DOHH2 (cell line): ENCODE measurements around the gene CDH26.

Source experiments
- H3F3A ChIP-seq: fragments of 200-600 bp; sonication (generic), shearing (Covaris generic); 2 replicates; pipeline ENCODE4 v1.6.0; 2016; ENCODE audit warnings: antibody characterized with exemption, mild to moderate bottlenecking; ENCODE audit not compliant: control insufficient read depth, insufficient read depth
- H3K27ac ChIP-seq: fragments of 200-600 bp; sonication (generic); 2 replicates; pipeline ENCODE4 v1.5.1; 2014; ENCODE audit warnings: low read depth, mild to moderate bottlenecking, low read length, moderate library complexity
- H3K27me3 ChIP-seq: fragments of 200-600 bp; sonication (generic); 2 replicates; pipeline ENCODE4 v1.6.1; 2014; ENCODE audit warnings: mild to moderate bottlenecking, low read length, mixed read lengths; ENCODE audit not compliant: control insufficient read depth
- H3K36me3 ChIP-seq: fragments of 200-600 bp; sonication (generic); 2 replicates; pipeline ENCODE4 v1.6.1; 2014; ENCODE audit warnings: mild to moderate bottlenecking, low read length, moderate library complexity, mixed read lengths; ENCODE audit not compliant: control insufficient read depth
- H3K4me1 ChIP-seq: fragments of 200-600 bp; sonication (generic); 2 replicates; pipeline ENCODE4 v1.6.1; 2014; ENCODE audit warnings: mild to moderate bottlenecking, low read length, mixed read lengths; ENCODE audit not compliant: control insufficient read depth
- H3K4me2 ChIP-seq: fragments of 200-600 bp; sonication (generic); 2 replicates; pipeline ENCODE4 v1.6.0; 2014; ENCODE audit warnings: mild to moderate bottlenecking, low read length, moderate library complexity
- H3K4me3 ChIP-seq: fragments of 200-600 bp; sonication (generic); 2 replicates; pipeline ENCODE4 v1.5.1; 2014; ENCODE audit warnings: mild to moderate bottlenecking, low read length, mixed read lengths
- H3K79me2 ChIP-seq: fragments of 200-600 bp; sonication (generic); 2 replicates; pipeline ENCODE4 v1.6.1; 2014; ENCODE audit warnings: mild to moderate bottlenecking, low read length, mixed read lengths; ENCODE audit not compliant: control insufficient read depth
- H3K9me2 ChIP-seq: fragments of 200-600 bp; sonication (generic); replicated peaks from 2 replicates; pipeline ENCODE4 v1.6.1; 2014; ENCODE audit warnings: mild to moderate bottlenecking, low read length, mixed read lengths; ENCODE audit not compliant: control insufficient read depth
- H3K9me3 ChIP-seq: fragments of 200-600 bp; sonication (generic); 2 replicates; pipeline ENCODE4 v1.6.1; 2014; ENCODE audit warnings: antibody characterized with exemption, low read length, mixed read lengths; ENCODE audit not compliant: control insufficient read depth, insufficient read depth
- H4K20me1 ChIP-seq: fragments of 200-600 bp; sonication (generic); 2 replicates; pipeline ENCODE4 v1.6.0; 2014; ENCODE audit warnings: low read depth, mild to moderate bottlenecking, antibody characterized with exemption, low read length, moderate library complexity; ENCODE audit not compliant: control insufficient read depth, insufficient read depth
- EZH2phosphoT487 ChIP-seq: fragments of 200-600 bp; sonication (generic); IDR thresholded peaks from 2 replicates; pipeline ENCODE4 v1.6.1; 2017; ENCODE audit warnings: borderline replicate concordance, mild to moderate bottlenecking, antibody characterized with exemption, low read length, moderate library complexity, mixed read lengths
- TF ChIP-seq, protein P1 (sequence below): fragments of 200-600 bp; sonication (generic); IDR thresholded peaks from one replicate; pipeline ENCODE4 v1.5.1; 2014; ENCODE audit warnings: antibody characterized with exemption, mild to moderate bottlenecking, low read depth, low read length; ENCODE audit not compliant: poor library complexity, severe bottlenecking

Gene CDH26

DNA sequence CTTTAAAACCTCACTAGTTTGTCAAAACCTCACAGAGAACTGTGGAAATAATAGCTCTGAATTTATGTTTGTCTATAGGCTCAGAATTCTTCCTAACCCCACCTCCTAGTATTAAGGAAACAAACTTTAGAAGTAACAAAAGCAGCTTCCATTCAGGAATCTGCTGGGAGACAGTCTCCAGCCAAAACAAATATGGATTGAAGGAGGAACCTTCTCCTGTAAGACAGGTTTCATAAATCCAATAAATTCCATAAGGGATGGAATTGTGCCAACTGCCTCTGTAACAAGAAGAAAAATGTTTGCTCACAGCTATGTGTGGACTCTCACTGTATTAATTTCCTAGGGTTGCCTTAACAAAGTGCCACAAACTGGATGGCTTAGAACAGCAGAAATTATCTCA lies 32.3 kb upstream of the CDH26 start:
- H3K9me3 ChIP-seq = no peaks in the 10 kb centered on the region
- no peak overlapping the region for H3K4me3 ChIP-seq
- no peaks in the 10 kb centered on the region for H4K20me1 ChIP-seq
- no peaks in the 10 kb centered on the region for H3K9me2 ChIP-seq
- no peak overlapping the region for H3K27ac ChIP-seq
- no peaks in the 10 kb centered on the region for H3K4me1 ChIP-seq
- H3F3A ChIP-seq = no peaks in the 10 kb centered on the region
- no peak for TF ChIP-seq EZH2phosphoT487
- TF ChIP-seq, protein P1, sequence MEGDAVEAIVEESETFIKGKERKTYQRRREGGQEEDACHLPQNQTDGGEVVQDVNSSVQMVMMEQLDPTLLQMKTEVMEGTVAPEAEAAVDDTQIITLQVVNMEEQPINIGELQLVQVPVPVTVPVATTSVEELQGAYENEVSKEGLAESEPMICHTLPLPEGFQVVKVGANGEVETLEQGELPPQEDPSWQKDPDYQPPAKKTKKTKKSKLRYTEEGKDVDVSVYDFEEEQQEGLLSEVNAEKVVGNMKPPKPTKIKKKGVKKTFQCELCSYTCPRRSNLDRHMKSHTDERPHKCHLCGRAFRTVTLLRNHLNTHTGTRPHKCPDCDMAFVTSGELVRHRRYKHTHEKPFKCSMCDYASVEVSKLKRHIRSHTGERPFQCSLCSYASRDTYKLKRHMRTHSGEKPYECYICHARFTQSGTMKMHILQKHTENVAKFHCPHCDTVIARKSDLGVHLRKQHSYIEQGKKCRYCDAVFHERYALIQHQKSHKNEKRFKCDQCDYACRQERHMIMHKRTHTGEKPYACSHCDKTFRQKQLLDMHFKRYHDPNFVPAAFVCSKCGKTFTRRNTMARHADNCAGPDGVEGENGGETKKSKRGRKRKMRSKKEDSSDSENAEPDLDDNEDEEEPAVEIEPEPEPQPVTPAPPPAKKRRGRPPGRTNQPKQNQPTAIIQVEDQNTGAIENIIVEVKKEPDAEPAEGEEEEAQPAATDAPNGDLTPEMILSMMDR = no peak
- no peaks in the 10 kb centered on the region for H3K36me3 ChIP-seq
- H3K79me2 ChIP-seq = no peaks in the 10 kb centered on the region
- peaks cover 47% of the 10 kb centered on the region for H3K27me3 ChIP-seq
- H3K4me2 ChIP-seq = no peak overlapping the region

DNA sequence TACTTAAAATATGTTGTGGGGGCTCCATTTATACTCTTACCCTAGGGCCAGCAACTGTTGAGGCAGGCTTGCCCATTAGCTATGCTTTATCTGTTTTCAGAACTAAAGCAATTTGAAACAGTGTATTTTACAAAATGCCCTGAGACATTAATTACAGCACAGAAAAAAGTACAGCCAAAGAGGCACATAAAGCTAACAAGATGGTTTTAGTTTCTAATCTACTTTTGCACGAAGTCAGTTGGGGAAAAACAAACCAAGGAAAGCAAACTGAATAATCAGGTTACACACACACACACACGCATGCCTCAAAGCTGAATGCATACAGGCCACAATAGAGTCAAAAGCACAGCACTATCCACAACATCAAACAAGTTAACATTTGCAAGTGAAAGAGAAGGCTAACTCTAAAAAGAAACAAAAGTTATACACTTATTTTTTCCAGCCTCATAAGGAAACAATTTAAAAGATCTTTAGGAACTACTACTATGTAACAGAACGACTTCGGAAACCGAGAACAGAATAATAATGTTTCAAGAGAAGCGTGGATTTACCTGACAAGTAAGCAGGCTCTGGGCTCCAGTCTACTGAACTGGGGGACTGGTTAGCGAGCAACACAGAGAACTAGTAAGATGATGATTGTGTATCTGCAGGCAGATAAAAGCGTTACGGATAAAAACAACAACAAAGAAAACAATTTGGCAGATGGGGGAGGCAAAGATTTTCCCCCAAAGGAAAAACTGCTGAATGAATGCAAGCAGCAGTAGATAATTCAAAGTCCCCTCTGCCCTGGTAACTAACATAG lies 26.5 kb upstream of the CDH26 start:
- H3K27me3 ChIP-seq = peaks cover 14% of the 10 kb centered on the region
- H3K9me3 ChIP-seq = no peaks in the 10 kb centered on the region
- H3K79me2 ChIP-seq = no peaks in the 10 kb centered on the region
- TF ChIP-seq, protein P1 = no peak
- TF ChIP-seq EZH2phosphoT487 = no peak
- H4K20me1 ChIP-seq = no peaks in the 10 kb centered on the region
- 0 out of 2 replicates have a peak, but pooled peaks cover 3% of the 10 kb centered on the region for H3F3A ChIP-seq
- H3K36me3 ChIP-seq = no peaks in the 10 kb centered on the region
- no peak overlapping the region for H3K4me3 ChIP-seq
- H3K9me2 ChIP-seq = no peaks in the 10 kb centered on the region
- no peak overlapping the region for H3K4me2 ChIP-seq
- H3K27ac ChIP-seq = no peak overlapping the region
- no peaks in the 10 kb centered on the region for H3K4me1 ChIP-seq

DNA sequence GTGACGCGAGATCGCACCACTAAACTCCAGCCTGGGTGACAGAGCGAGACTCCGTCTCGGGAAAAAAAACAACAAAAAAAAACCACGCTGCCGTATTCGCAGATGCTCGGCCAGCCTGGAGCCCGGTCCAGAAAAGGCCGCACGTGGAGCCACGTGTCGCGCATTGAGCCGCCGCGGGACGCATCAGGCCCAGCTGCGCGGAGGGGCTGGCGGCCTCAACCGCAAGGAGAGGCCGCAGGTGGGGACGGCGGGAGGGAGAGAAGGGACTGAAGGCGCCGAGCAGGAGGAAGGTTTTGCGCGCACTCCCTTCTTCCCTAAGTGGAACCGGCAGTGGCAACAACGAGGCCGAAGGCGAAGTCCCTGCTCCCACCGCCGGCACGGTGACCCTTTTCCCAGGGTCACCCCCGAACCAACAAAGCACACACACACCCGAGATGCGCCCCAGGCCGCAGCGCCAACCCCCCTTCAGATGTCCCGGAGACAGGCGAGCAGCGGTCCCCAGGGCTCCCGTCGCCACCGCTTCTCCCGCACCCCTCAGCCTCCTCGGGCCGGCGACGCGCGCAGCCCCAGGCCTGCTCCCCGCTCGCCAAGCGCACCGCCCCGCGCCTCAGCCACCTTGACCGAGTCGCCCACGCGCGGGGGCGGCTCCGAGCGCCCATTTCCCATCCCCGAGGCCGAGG lies 25.5 kb upstream of the CDH26 start:
- 0 out of 2 replicates have a peak, but pooled peaks cover 3% of the 10 kb centered on the region for H3F3A ChIP-seq
- no peaks in the 10 kb centered on the region; the same call in 1 of the 2 replicates for H3K4me1 ChIP-seq
- no peak overlapping the region for H3K4me2 ChIP-seq
- H3K4me3 ChIP-seq = no peak overlapping the region
- H3K36me3 ChIP-seq = no peaks in the 10 kb centered on the region
- TF ChIP-seq EZH2phosphoT487 = no peak
- H3K27ac ChIP-seq = no peak overlapping the region
- peaks cover 7% of the 10 kb centered on the region for H3K27me3 ChIP-seq
- H4K20me1 ChIP-seq = no peaks in the 10 kb centered on the region
- H3K9me3 ChIP-seq = no peaks in the 10 kb centered on the region
- H3K79me2 ChIP-seq = no peaks in the 10 kb centered on the region
- no peaks in the 10 kb centered on the region for H3K9me2 ChIP-seq
